ENCODE data around the gene FXYD6.

FXYD6 gene

GRCh38 chr11:117828611-117829368, 47.7 kb downstream of the FXYD6 start:
- DNase-seq, result no peak

GRCh38 chr11:117827521-117828511, 48.6 kb downstream of the FXYD6 start:
- no peak for DNase-seq

GRCh38 chr11:117826832-117827231, 49.6 kb downstream of the FXYD6 start:
- no peak for DNase-seq

DNA sequence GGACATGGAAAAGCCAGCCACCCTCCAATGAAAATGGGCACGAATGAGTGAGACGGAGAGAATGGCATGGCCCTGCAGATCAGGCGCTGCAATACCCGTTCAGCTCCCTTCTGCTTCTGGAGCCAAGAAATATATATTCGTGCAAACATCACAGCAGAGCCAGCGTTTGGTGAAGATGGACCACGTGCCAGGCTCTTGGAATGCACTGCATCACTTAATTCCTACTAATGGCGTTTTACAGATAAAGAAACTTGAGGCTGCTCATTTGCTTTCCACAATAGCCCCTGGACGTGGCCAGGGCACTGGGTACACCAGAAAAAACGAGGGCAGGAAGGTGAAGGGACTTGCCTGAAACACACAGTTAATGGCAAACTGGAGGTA, 50.3 kb downstream of the FXYD6 start:
- no peak for DNase-seq

DNA sequence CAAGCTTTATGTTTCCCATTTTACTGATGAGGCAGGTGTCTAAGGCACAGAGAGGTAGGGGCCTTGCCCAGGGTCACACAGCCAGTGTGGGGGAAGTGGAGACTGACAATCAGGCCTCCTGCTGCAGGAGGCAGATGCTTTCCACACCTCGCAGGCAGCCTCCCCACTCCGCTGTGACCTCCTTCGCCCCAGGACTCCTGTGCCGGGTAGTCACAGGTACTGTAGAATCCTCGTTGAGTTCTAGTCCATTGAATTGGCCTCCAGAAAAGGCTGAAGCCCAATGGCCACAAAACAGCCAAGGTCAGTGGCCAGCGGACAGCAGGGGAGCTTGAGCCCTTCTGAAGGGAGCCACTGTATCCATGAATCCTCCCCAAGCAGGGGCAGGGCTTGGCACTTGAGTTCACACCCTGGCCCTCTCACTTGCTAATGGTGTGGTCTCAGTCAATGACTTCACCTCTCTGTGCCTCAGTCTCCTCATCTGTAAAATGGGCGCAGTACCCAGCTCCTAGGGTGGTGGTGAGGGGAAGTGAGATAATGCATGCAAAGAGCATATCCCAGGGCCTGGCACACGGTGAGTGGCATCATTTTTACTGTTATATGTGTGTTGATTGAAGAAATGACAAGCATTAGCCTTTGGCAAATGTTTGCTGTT, 50.8 kb downstream of the FXYD6 start:
- DNase-seq, result no peak

- DNase-seq, result no peak
These were observed 51.6 kb downstream of the FXYD6 start, which contains the start of gene FXYD2 for GRCh38 chr11:117824571-117825537. TSS of gene FXYD2 (minus strand) at chr11:117824744. CDS start at chr11:117824678, 66 bp downstream.

GRCh38 chr11:117823946-117824420, 52.5 kb downstream of the FXYD6 start:
- DNase-seq, result no peak

DNA sequence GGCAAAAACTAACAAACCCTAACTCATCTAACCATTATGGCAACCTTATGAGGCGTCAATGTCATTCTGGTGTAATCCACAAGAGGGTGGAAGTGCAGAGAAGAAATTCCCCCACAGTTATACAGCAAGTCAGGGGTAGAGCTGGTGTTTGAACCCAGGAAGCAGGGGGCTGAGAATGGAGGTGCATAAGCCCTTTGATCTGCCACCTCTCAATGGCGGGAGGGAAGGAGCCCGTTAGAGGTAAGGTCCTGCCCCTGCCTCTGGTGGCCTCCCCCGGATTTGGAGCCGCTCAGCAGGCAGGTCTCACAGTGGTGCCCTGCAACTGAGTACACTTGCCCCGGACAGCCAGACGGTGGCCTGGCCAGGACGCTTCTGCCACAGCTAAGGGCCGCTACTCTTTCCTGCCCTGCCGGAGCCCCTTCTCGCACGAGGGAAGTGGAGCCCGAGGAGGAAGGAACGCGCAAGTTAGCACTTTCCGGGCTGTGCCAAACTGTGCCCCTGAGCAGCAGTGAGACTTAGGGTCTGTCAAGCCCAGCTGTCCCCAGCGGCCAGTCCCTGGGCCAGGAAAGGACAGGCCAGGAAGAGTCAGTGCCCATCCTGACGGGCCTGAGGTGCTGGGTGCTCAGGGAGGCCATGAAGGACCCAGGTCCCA, 53.0 kb downstream of the FXYD6 start:
- DNase-seq, result peak; percentile 56

GRCh38 chr11:117822074-117823033, 54.1 kb downstream of the FXYD6 start:
- DNase-seq, result no peak

GRCh38 chr11:117821431-117821830, 55.0 kb downstream of the FXYD6 start:
- DNase-seq, result no peak

DNA sequence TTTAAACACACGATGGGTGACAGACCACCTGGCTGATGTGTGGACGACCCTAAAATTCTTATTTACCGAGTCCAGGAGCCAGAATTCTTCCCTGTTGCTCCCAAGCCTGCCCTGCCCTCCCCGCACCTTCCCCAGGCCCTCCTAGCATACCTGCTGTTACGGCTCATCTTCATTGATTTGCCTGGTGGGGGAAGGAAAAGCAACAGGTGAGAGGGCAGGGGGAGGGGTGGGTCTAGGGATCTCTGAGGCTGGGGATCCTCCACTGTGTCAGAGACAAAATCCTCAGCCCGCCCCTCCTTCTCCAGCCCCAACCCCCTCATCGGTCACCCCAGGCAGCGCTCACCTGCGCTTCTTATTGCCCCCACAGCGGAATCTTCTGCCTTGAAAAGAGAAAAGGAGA, 55.9 kb downstream of the FXYD6 start:
- DNase-seq, result no peak

DNA sequence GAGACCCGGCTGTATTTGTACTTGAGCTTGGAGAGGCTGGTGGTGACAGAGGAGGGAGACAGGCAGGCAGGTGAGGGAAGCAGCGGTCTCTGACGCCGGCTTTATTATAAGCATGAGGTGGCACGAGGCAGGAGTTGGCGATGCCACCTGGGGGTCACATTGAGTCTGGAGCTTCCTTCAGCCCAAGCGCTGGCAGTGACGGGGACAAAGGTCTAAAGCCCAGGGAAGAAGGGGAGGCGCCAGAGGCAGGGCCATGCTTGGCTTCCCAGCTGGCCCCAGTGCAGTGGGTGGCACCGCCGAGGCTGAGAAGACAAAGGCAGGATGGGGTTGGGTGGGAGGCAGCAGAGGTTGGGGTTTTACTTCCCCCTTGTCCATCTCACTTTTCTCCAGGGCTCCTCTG, 56.4 kb downstream of the FXYD6 start:
- DNase-seq, result peak; percentile 79

- DNase-seq, result peak; percentile 91
These were observed 57.1 kb downstream of the FXYD6 start for GRCh38 chr11:117819096-117820040.

DNA sequence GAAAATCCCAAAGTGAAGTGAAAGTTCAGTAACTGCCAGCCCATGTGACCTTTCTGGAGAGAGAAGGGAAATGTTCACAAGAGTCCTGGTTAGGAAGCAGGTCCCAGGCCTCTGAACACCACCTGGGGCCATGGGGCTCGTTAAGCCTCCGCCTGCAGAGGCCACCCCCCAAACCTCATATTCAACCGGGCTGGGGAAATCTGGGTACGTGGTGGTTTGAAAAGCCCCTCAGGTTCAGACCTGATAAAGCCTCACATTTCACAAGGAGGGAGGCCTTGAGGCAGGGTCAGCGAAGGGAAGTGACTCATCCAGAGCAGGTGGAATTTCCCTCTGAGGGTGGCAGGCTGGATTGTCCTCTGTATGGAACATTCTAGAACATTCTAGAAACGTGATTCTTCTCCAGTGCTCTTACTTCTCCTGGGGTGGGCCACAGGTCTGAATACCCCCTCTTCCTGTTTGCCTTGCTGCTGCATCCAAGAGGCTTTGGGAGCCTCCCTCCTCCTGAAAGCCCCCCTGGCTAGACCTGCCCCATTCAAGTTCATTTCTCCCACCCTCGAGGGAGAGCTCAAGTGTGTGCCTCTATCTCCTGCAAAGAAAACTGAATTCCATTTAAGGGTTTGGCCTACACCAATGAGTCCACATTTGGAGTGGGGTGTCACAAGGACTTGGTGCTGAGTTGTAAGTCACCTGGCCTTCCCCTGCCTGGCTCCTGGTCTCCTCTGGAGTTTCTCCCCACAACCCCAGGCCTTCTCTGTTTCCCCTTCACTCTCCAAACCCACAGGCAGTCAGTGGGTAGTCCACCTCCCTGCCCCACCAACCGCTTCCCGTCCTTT, 58.2 kb downstream of the FXYD6 start:
- DNase-seq, result no peak

DNA sequence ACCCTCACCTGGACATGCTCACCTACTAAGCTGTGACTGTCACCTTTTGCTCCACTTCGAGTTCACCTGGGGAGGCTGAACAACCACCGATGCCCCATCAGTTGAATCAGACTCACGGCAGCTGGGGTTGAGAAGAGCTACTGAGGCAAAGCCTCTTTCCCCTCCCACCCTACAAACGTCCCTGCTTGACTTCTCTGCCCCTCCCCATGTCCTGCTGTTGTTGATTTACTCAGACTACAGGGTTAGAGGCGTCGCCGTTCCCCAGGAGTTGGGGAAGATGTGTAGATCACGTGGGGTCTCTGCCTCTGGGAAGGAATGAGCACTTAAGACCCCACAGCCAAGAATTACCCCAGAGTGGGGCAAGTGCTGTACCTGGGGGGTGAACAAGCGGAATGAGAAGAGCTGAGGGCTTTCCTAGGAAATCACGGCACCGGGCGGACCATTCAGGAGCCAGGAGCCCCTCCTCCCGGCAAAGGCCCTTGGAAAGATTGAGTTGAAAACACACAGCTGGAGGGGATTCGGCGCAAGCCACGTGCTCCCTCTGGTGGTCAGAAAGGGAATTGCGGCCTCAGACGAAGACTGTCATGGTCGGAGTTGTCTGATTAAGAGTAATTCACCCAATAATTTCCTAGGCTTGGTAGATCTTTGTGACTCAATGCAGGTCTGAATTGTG, 59.0 kb downstream of the FXYD6 start:
- DNase-seq, result peak; percentile 85

- DNase-seq, result no peak
These were observed 59.6 kb downstream of the FXYD6 start for GRCh38 chr11:117816846-117817367.

DNA sequence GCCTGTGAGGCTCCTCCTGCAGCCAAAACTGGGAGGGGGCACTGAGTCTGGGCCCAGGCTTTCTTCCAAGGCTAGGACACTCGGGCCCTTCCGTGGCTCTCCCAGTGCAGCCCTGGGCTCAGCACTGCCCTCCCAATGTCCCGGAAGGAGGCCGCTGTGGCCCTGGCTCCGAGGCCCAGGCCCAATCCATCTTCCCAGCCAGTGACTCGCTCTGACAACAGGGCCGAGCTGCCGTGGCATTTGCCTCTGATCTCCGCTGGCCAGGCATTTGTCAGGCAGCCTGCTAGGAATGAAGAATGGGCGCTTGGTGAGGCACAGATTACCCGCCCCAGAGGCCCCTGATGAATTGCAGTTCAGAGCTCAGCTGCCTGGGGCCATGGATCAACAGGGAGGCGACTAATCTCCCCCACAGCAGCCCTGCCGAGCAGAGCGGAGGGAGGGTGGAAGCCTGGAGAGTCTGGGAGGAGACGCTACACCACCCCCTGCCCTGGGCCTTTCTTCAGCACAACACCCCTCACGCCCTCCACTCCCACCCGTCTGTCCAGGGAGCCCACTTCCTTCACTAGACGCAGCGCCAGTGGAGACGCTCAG, 60.2 kb downstream of the FXYD6 start:
- DNase-seq, result no peak

Measured in NCI-H526 treated with DMSO at 0.1 percent for 48 hours (cell line).